Femur (tissue), 1 donor: ENCODE data around the gene APBA3.

Experiments
- DNase-seq: peaks from one replicate; pipeline ENCODE4 v3.0.0-alpha.2; 2017

APBA3 gene

DNA sequence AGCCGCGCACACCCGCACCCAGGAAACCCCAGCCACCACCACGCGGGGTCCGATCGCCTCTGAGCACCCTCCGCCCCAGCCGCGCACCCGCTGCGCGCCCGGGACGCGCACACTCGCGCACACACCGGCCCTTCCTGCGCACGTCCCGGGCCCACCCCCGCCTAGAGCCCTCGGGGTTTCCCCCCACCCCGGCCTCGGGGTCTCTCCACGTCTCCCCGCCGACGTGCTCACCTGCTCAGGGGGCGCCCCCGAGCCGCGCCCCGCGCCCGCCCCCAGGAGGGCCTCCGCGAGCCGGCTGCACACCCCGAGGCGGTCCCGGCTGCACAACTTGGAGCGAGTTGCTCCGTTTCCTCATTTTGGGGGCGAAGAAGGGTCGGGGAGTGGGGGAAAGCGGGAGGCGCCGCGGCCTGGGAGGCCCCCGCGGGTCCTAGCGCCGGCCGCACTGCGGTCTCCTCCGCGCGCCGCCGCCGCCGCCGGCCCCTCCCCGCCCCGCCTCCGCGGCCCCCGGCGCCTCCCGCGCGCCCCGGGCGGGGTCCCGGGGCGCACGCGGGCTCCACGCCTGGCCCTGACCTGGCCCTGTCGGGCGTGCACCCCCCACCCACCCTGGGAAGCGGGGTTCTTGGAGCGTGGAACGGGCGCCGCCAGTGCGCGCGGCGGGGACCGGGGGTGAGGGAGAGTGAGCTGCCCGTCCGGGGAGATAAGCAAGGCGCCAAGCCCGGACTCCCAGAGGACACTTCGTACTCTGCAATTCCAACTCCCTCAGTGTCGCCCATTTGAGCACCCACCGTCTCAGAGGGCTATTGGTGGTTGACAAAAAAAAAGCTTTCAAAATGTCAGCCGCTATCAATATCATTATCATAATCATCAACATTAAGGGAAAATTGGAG lies 24.7 kb upstream of the APBA3 start, which contains the start of gene MATK:
TSS of gene MATK (minus strand) at position 444 of the 887 bp plus-strand sequence. CDS start 1,246 bp downstream, outside the sequence.
- no peak for DNase-seq

DNA sequence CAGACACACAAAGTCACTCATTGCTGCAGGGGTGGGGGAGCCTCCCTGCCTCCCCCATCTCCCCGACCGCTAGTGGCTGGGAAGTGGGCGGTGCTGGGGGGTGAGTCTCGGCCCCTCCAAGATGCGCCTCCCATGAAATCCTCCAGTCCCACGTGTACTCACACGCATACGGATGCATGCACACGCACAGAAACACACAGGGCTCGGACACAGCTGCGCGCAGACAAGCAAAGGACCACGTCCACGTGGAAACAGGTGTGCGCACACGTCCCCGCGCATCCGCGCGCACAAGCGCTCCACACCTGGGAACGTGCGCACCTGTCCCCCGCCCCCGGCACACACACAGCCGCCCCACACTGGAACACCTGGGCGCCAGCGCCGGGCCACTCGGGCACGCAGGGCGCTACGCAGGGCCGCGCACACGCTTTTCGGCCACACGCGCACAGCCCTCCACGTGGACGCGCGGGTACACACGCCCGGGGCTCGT lies 24.0 kb upstream of the APBA3 start:
- DNase-seq: no peak

GRCh38 chr19:3784607-3785450 lies 23.3 kb upstream of the APBA3 start:
- no peak for DNase-seq

- no peak for DNase-seq
Measured at GRCh38 chr19:3783660-3784584, 22.4 kb upstream of the APBA3 start.

DNA sequence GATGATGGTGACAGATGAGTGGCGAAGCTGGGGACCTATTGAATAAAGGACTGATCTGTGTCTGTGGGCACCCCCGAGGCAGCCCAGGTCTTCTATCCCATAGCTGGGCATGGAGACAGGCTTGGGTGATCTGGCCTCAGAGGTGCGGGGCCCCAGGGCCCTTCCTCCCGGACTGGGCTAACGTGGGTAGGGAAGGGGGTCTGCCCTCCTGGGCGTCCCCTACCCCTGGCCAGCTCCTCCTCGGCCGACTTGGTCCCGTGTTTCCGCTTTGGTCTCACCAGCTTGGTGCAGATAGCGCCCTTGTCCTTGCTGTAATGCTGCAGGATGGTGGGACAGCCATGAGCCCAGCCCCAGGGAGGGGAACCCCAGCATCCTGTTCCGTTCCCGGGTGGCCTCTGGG lies 21.4 kb upstream of the APBA3 start:
- DNase-seq: no peak

GRCh38 chr19:3782330-3782729 lies 20.8 kb upstream of the APBA3 start:
- no peak for DNase-seq

GRCh38 chr19:3781603-3782002 lies 20.1 kb upstream of the APBA3 start:
- DNase-seq: no peak

GRCh38 chr19:3780786-3781304 lies 19.4 kb upstream of the APBA3 start:
- DNase-seq: no peak

DNA sequence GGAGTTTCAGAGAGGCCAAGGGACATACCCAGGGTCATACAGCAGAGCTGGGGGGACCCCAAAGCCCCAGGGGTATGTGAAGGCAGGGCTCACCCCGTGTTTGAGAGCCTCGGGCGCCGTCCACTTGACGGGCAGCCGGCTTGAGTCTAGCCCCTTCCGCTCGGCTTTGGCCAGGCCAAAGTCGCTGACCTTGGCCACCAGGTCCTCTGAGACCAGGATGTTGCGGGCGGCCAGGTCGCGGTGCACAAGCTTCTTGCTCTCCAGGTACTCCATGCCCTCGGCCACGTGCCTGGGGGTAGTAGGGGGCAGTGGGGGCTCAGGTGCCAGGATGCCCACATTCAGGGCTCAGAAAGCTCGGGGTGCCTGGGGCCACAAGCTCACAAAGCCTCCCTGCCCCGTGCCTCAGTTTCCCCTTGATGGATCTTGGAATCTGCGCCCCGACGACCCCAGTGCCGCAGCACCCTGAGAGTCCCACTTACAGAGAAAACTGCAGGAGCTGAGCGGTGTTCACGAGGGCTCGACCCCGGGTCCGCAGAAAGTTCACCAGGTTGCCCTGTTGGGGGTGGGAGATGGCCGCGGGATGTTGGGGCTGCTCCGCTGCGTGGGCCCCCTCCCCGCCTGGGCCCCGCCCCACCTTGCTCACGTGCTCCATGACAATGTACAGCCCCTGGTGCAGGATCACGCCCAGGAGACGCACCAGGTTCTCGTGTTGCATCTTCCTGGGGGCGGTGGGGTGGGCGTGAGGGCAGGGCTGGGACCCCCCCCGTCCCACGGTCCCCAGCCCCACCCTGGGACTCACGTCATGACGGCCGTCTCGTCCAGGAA lies 17.6 kb upstream of the APBA3 start:
- no peak for DNase-seq

DNA sequence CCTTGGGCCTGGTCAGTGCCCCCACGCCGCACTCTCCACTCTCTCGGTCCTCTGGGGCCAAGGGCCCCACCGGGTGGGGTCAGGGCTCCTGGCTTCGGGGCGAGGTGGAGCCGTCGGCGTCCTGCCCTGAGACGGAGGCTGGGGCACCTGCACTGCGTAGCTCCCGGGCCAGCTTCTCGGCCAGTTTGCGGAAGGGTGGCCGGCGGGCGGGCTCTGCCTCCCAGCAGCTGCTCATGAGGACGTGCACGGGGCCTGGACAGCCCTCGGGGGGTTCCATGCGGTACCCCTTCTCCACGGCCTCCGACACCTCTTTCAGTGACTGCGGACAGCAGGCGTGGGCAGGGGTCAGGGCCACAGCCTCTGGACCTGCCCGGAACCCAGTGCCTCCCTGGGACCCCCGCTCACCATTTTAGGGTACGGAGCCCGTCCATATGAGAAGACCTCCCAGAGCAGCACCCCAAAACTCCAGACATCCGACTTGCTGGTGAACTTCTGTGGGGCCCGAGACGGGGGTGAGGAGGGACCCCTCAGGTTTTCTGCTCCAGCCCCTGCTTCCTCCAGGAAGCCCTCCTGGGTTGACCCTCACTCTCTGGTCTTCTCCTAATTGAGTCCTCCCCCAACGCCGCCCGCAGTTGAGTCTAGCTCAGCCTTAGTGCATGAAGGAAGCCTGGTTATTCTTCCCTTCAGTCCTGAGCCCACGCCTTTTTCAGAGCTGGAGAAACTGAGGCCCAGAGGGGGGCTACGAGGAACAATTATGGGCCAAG lies 16.8 kb upstream of the APBA3 start:
- no peak for DNase-seq

DNA sequence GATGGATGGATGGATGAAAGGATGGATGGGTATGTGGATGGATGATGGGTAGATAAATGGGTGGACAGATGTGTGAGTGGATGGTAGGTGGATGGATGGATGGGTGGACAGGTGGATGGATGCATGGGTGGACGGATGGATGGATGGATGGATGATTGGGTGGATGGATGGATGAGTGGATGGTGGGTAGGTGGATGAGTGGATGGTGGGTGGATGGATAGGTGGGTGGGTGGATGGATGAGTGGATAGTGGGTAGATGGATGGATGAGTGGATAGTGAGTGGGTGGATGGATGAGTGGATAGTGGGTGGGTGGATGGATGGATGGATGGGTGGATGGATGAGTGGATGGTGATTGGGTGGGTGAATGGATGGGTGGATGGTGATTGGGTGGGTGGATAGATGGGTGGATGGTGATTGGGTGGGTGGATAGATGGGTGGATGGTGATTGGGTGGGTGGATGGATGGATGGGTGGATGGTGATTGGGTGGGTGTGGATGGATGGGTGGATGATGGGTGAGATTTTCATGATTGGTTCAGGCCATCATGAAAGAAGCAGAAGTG lies 15.1 kb upstream of the APBA3 start:
- no peak for DNase-seq

- no peak for DNase-seq
Measured at GRCh38 chr19:3775831-3776230, 14.3 kb upstream of the APBA3 start.

DNA sequence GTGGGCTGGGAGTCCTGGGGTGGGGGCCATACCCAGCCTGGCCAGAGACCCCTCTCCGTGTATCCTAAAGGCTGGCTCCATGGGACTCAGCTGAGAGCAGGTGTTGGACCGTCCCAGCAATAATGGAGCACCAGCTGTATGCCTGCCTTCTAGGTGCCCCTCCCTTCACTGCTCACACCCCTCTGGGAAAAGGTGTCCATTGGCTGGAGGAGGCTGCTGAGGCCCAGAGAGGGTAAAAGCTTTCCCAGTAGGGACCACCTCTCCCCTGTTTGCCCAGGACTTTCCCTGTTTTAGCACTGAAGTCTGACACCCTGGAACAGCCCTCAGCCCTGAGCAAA lies 13.9 kb upstream of the APBA3 start:
- DNase-seq: no peak

DNA sequence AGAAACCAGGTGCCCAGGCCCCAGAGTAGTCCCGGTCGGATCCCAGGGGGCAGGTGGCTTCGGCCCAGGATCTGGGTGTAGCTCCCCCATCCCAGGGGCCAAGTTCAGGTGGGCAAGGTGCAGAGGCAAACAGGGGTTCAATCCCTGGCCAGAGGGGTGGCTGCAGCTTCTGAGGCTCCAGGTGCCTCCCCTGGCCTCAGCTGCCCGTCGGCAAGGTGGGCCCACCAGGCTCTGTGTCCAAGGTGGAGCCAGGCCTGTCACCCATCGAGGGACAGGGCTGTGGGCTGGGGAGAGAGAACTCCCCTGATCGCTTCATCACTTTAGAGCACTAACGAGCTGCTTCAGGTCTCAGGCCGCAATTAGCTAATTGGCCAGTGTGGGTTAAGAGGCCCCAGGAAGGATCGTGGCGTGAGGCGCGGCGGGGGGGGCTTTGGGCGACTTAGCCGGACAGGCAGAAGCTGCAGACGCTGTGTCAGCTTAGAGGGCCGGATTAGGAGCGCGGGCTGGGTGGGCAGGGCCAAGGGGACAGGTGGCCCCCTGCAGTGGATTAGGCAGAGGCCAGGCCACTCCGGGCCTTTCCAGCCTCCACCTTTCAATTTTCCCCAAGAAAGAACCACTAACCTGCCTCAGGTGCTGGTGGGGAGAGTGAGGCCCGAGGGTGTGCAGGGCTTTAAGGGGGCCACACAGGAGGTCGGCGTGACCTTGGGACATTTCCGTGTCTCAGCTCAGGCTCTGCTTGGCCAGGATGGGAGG lies 13.3 kb upstream of the APBA3 start:
- DNase-seq: no peak

GRCh38 chr19:3773814-3774515 lies 12.5 kb upstream of the APBA3 start:
- no peak for DNase-seq

- no peak for DNase-seq
Measured at GRCh38 chr19:3771906-3772455, 10.5 kb upstream of the APBA3 start, which contains the start of gene RAX2. TSS of gene RAX2 (minus strand) at chr19:3772228. CDS start at chr19:3771742, 486 bp downstream.

DNA sequence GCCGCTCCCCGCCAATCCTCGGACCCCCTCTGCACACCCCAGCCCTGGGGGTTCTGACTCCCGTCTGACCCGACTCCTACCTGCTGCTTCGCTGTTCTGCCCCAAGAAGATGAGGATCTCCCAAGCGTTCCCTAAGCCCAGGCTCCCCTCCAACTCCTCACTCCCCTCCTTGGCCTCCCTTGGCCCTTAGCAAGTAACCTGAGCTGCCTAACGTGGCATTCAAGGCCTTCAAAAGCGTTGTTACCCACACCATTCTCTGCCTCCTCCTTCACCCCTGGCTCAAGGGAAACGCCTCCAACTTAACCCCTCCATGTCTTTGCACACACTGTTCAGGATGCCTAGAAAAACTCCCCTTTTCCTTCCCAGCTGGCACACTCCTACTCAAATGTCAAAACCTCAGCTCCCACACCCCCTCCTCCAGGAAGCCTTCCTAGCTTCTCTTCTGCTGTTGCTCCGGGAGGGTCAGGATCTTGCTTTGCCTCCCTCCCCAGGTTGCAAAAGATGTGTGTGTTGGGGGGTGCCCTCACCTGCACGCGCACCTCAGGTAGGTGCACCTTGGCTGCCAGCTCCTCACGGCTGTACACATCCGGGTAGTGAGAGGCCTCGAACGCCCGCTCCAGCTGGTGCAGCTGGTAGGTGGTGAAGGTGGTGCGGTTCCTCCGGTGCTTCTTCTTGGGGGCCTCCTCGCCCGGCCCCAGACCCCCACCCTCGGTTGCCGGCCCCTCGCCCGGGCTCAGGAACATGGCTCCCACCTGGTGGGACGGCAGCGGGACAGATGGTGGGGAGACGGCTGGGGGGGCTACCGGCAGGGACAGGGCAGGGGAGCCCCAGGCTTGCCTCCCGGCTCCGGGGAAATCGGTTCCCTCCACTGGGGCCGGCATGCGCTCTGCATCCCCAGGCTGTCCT lies 9.8 kb upstream of the APBA3 start:
- no peak for DNase-seq
